Neuronal stem cell (in vitro differentiated cells): ENCODE data around the gene FRMD8.

Experiments
- DNase-seq: peaks from one replicate; pipeline ENCODE4 v3.0.0-alpha.2; 2013; ENCODE audit warnings: low spot score
- H2AFZ ChIP-seq: one replicate; pipeline ENCODE4 v1.6.1; 2013; ENCODE audit warnings: mild to moderate bottlenecking, low read length, inconsistent platforms
- H2AK5ac ChIP-seq: 2 replicates; pipeline ENCODE4 v1.6.1; 2013; ENCODE audit warnings: low read depth, mild to moderate bottlenecking, inconsistent platforms, low read length, moderate library complexity, mixed read lengths
- H2BK120ac ChIP-seq: 2 replicates; pipeline ENCODE4 v1.6.1; 2013; ENCODE audit warnings: low read depth, mild to moderate bottlenecking, inconsistent platforms, low read length, moderate library complexity, mixed read lengths
- H2BK12ac ChIP-seq: one replicate; pipeline ENCODE4 v1.6.1; 2013; ENCODE audit warnings: low read length, inconsistent platforms
- H2BK15ac ChIP-seq: 2 replicates; pipeline ENCODE4 v1.6.1; 2013; ENCODE audit warnings: mild to moderate bottlenecking, low read length, inconsistent platforms, mixed read lengths
- H2BK5ac ChIP-seq: one replicate; pipeline ENCODE4 v1.6.1; 2013; ENCODE audit warnings: inconsistent platforms, mild to moderate bottlenecking, low read length, moderate library complexity
- H3K14ac ChIP-seq: one replicate; pipeline ENCODE4 v1.6.1; 2013; ENCODE audit warnings: low read length, inconsistent platforms
- H3K18ac ChIP-seq: 2 replicates; pipeline ENCODE4 v1.6.1; 2013; ENCODE audit warnings: low read length, inconsistent platforms
- H3K23ac ChIP-seq: 2 replicates; pipeline ENCODE4 v1.6.1; 2013; ENCODE audit warnings: low read depth, mild to moderate bottlenecking, mixed read lengths, low read length, inconsistent platforms; ENCODE audit not compliant: poor library complexity
- H3K27ac ChIP-seq: replicated peaks from 3 replicates; pipeline ENCODE4 v1.5.1; 2013; ENCODE audit warnings: low read length, inconsistent platforms
- H3K27me3 ChIP-seq, 3 experiments: 2 replicates each; pipeline ENCODE4 v1.6.1; 2013; ENCODE audit warnings: low read length in 3 of 3, mild to moderate bottlenecking in 2 of 3, inconsistent platforms in 1 of 3, low read depth in 1 of 3, mixed read lengths in 1 of 3, moderate library complexity in 1 of 3; ENCODE audit not compliant: control insufficient read depth in 3 of 3, insufficient read depth in 3 of 3
- H3K36me3 ChIP-seq, 2 donors: replicated peaks in 1 of 2; 2 replicates each; pipeline ENCODE4 v1.6.1; 2013; ENCODE audit warnings: low read length in 2 of 2; ENCODE audit not compliant: control insufficient read depth in 2 of 2, insufficient read depth in 2 of 2
- H3K4ac ChIP-seq: 2 replicates; pipeline ENCODE4 v1.6.1; 2013; ENCODE audit warnings: inconsistent platforms, mild to moderate bottlenecking, low read length, moderate library complexity
- H3K4me1 ChIP-seq, 2 donors: 1 replicate in 1 of 2; 2 replicates in 1 of 2; pipeline ENCODE4 v1.6.1; 2013; ENCODE audit warnings: low read length in 2 of 2, low read depth in 1 of 2; ENCODE audit not compliant: control insufficient read depth in 2 of 2, insufficient read depth in 1 of 2
- H3K4me2 ChIP-seq: one replicate; pipeline ENCODE4 v1.6.1; 2013; ENCODE audit warnings: mild to moderate bottlenecking, low read length, inconsistent platforms; ENCODE audit not compliant: insufficient read depth, poor library complexity, severe bottlenecking
- H3K4me3 ChIP-seq, 2 donors: 2 replicates each; pipeline ENCODE4 v1.5.1; 2013; ENCODE audit warnings: low read length in 2 of 2, mild to moderate bottlenecking in 2 of 2, inconsistent platforms in 1 of 2, moderate library complexity in 1 of 2
- H3K79me1 ChIP-seq: one replicate; pipeline ENCODE4 v1.6.1; 2013; ENCODE audit warnings: low read depth, mild to moderate bottlenecking, inconsistent platforms, low read length, moderate library complexity
- H3K9ac ChIP-seq: one replicate; pipeline ENCODE4 v1.6.1; 2013; ENCODE audit warnings: mild to moderate bottlenecking, low read depth, low read length, inconsistent platforms; ENCODE audit not compliant: poor library complexity
- H3K9me3 ChIP-seq, 2 donors: replicated peaks in 1 of 2; 2 replicates each; pipeline versions ENCODE3 to v1.6.1; 2013; ENCODE audit warnings: low read length in 2 of 2, mild to moderate bottlenecking in 2 of 2, inconsistent platforms in 1 of 2, low read depth in 1 of 2, mixed read lengths in 1 of 2, moderate library complexity in 1 of 2; ENCODE audit not compliant: control insufficient read depth in 2 of 2, insufficient read depth in 1 of 2
- H4K8ac ChIP-seq: one replicate; pipeline ENCODE4 v1.6.1; 2013; ENCODE audit warnings: low read depth, mild to moderate bottlenecking, inconsistent platforms, low read length, moderate library complexity
- H4K91ac ChIP-seq: one replicate; pipeline ENCODE4 v1.6.1; 2013; ENCODE audit warnings: low read length, low read depth, mild to moderate bottlenecking, inconsistent platforms; ENCODE audit not compliant: poor library complexity
- WGBS, 2 donors: extraction: QIAGEN DNeasy Blood & Tissue Kit; methylation state at CpG; one replicate each; pipeline ENCODE4 v1.1.7; 2013; ENCODE audit warnings: missing lambda C conversion rate in 2 of 2, mixed read lengths in 1 of 2; ENCODE audit not compliant: insufficient read length in 2 of 2, insufficient replicate concordance in 1 of 2; ENCODE audit errors: extremely low coverage in 2 of 2; 5-methylcytosine and 5-hydroxymethylcytosine counted together

FRMD8 gene

GRCh38 chr11:65398362-65398910 lies 12.0 kb downstream of the FRMD8 start:
- no CpG with 5 or more reads among the region's 16 CpGs for WGBS, 2 donors
- no peak overlapping the region for H3K4me2 ChIP-seq
- peaks cover 12 to 34% of the 10 kb centered on the region in 2 donors for H3K36me3 ChIP-seq
- H3K14ac ChIP-seq = no peak overlapping the region
- no peak for DNase-seq
- H3K23ac ChIP-seq = peak overlapping the region; percentile 43
- H4K91ac ChIP-seq = no peak overlapping the region
- H2AK5ac ChIP-seq = no peak overlapping the region
- H4K8ac ChIP-seq = no peak overlapping the region
- H2BK120ac ChIP-seq = no peak overlapping the region
- no peak overlapping the region for H3K4me3 ChIP-seq
- H3K27ac ChIP-seq = no peak overlapping the region
- H2AFZ ChIP-seq = no peak overlapping the region
- H3K79me1 ChIP-seq = peaks cover 13% of the 10 kb centered on the region
- peaks cover 0 to 2% of the 10 kb centered on the region in 2 donors for H3K4me1 ChIP-seq
- peak overlapping the region; percentile 44 for H3K9ac ChIP-seq
- no peak overlapping the region for H2BK12ac ChIP-seq
- H3K27me3 ChIP-seq = no peaks in the 10 kb centered on the region
- H3K4ac ChIP-seq = no peak overlapping the region
- H3K18ac ChIP-seq = no peak overlapping the region
- H2BK15ac ChIP-seq = no peak overlapping the region
- H3K9me3 ChIP-seq = no peaks in the 10 kb centered on the region
- no peak overlapping the region for H2BK5ac ChIP-seq

- H2AK5ac ChIP-seq = no peak overlapping the region
- H3K36me3 ChIP-seq = peaks cover 12 to 41% of the 10 kb centered on the region in 2 donors
- peaks cover 0 to 2% of the 10 kb centered on the region in 2 donors for H3K4me1 ChIP-seq
Measured at GRCh38 chr11:65399249-65399648, 12.8 kb downstream of the FRMD8 start.

GRCh38 chr11:65399845-65400244 lies 13.4 kb downstream of the FRMD8 start:
- no peak overlapping the region for H3K27ac ChIP-seq
- H2BK5ac ChIP-seq = no peak overlapping the region
- no peak overlapping the region for H2BK120ac ChIP-seq
- H3K9ac ChIP-seq = no peak overlapping the region
- no peak overlapping the region for H4K91ac ChIP-seq
- H3K9me3 ChIP-seq = no peaks in the 10 kb centered on the region
- no peak for DNase-seq
- H2AFZ ChIP-seq = no peak overlapping the region
- H3K23ac ChIP-seq = peak overlapping the region; percentile 55
- no peak overlapping the region for H2BK12ac ChIP-seq
- H3K18ac ChIP-seq = no peak overlapping the region
- H3K4ac ChIP-seq = no peak overlapping the region
- no CpG with 5 or more reads among the region's 10 CpGs for WGBS, 2 donors
- H4K8ac ChIP-seq = no peak overlapping the region
- no peak overlapping the region for H2BK15ac ChIP-seq
- peaks cover 0 to 2% of the 10 kb centered on the region in 2 donors for H3K4me1 ChIP-seq
- no peak overlapping the region for H3K4me3 ChIP-seq
- H3K14ac ChIP-seq = peak overlapping the region; percentile 76
- peaks cover 12 to 39% of the 10 kb centered on the region in 2 donors for H3K36me3 ChIP-seq
- no peak overlapping the region for H2AK5ac ChIP-seq
- no peak overlapping the region for H3K4me2 ChIP-seq
- H3K27me3 ChIP-seq = no peaks in the 10 kb centered on the region
- peaks cover 8% of the 10 kb centered on the region for H3K79me1 ChIP-seq

More at GRCh38 chr11:65399249-65399648, 12.8 kb downstream of the FRMD8 start:
- no peaks in the 10 kb centered on the region for H3K9me3 ChIP-seq
- peaks cover 8% of the 10 kb centered on the region for H3K79me1 ChIP-seq
- H2BK5ac ChIP-seq = no peak overlapping the region
- H3K4me3 ChIP-seq = no peak overlapping the region
- no peak for DNase-seq
- no peak overlapping the region for H2BK12ac ChIP-seq
- no peak overlapping the region for H2BK120ac ChIP-seq
- no peak overlapping the region for H2BK15ac ChIP-seq
- no peaks in the 10 kb centered on the region for H3K27me3 ChIP-seq
- no peak overlapping the region for H3K27ac ChIP-seq
- no peak overlapping the region for H3K4ac ChIP-seq
- no peak overlapping the region for H2AFZ ChIP-seq
- H3K9ac ChIP-seq = no peak overlapping the region
- no CpG with 5 or more reads among the region's 13 CpGs for WGBS, 2 donors
- H3K18ac ChIP-seq = peak overlapping the region; percentile 28
- H3K23ac ChIP-seq = no peak overlapping the region
- no peak overlapping the region for H4K8ac ChIP-seq
- no peak overlapping the region for H3K4me2 ChIP-seq
- H4K91ac ChIP-seq = no peak overlapping the region
- H3K14ac ChIP-seq = no peak overlapping the region

- no peak overlapping the region for H2BK5ac ChIP-seq
- WGBS, 2 donors = no CpG with 5 or more reads among the region's 17 CpGs
Measured at GRCh38 chr11:65400307-65401072, 14.1 kb downstream of the FRMD8 start.

More at GRCh38 chr11:65400307-65401072, 14.1 kb downstream of the FRMD8 start:
- Histone ChIP-seq H4K8ac (no peak overlapping the region), H3K27me3 (no peaks in the 10 kb centered on the region), H2BK15ac (no peak overlapping the region), H4K91ac (no peak overlapping the region), H3K4me2 (no peak overlapping the region), H2BK12ac (peak overlapping the region; percentile 22), H3K4ac (no peak overlapping the region), H3K79me1 (peaks cover 8% of the 10 kb centered on the region), H2AFZ (no peak overlapping the region), H3K4me3 (no peak overlapping the region), H3K23ac (no peak overlapping the region), H3K9ac (no peak overlapping the region), H3K18ac (no peak overlapping the region), H3K9me3 (no peaks in the 10 kb centered on the region), H3K36me3 (peaks cover 14 to 43% of the 10 kb centered on the region in 2 donors), H2AK5ac (no peak overlapping the region), H3K27ac (no peak overlapping the region), H2BK120ac (no peak overlapping the region), H3K4me1 (peaks cover 0 to 2% of the 10 kb centered on the region in 2 donors), H3K14ac (peak overlapping the region; percentile 76)
- no peak for DNase-seq
